K562 (cell line): Measurements from ENCODE around the gene C13orf42. TPM values are rescaled to one million over a fixed set of nuclear protein-coding genes. Genes with fewer than 3 reads are reported as not detected.

Experiments
- ATAC-seq: fragments of 200-7000 bp; cut with Tn5 transposase; 3 replicates; pipeline ENCODE4 v1.9.1; 2020; ENCODE audit warnings: moderate library complexity
- BruUV-seq: library from RNA; stranded (reverse); fragments of 400-500 nt; replicated peaks from 2 replicates; lab custom pipeline; 2021; lab: Mats Ljungman, UMichigan
- CTCF ChIA-PET: fragments of 300-600 bp; formaldehyde crosslinking; extraction: SDS; loops from one replicate; lab custom pipeline; 2021; ENCODE audit warnings: low intra/inter-chr PET ratio; lab: Yijun Ruan, JAX
- POLR2A ChIA-PET: fragments of 300-600, 350-650 bp; sonication (Branson Sonifier 250); formaldehyde crosslinking; extraction: SDS; loops from one replicate; lab custom pipeline; 2021; ENCODE audit warnings: antibody characterized with exemption, inconsistent platforms; lab: Yijun Ruan, JAX
- DNase-seq, 4 experiments: peaks; one replicate each; pipeline versions ENCODE4 v3.0.0 to v3.0.0-alpha.2; 2011 to 2018; ENCODE audit warnings: low spot score in 3 of 4, mixed read lengths in 3 of 4; ENCODE audit errors: extremely low read depth in 1 of 4
- FAIRE-seq: peaks from 2 replicates; lab custom pipeline; 2011; peaks lifted over from hg19 to GRCh38; lab: Jason Lieb, UNC
- H2AFZ ChIP-seq: 2 replicates; pipeline ENCODE4 v1.6.0; 2011; ENCODE audit warnings: low read depth, low read length, control low read depth, inconsistent platforms
- H3K27ac ChIP-seq: fragments of 200-600 bp; 3 replicates; pipeline ENCODE4 v1.8.0; 2011; ENCODE audit warnings: low read depth, mild to moderate bottlenecking, control low read depth, inconsistent platforms, low read length, moderate library complexity, mixed read lengths; ENCODE audit errors: extremely low read depth
- H3K27me3 ChIP-seq, 2 experiments: fragments of 300-600 bp in 1 of 2; 2 replicates in 1 of 2; 3 replicates in 1 of 2; pipeline versions ENCODE4 v1.6.0 to v1.8.0; 2011; ENCODE audit warnings: inconsistent platforms in 2 of 2, low read length in 2 of 2, mild to moderate bottlenecking in 1 of 2, mixed read lengths in 1 of 2, moderate library complexity in 1 of 2; ENCODE audit not compliant: control insufficient read depth in 2 of 2, insufficient read depth in 2 of 2
- H3K36me3 ChIP-seq: fragments of 300-600 bp; 3 replicates; pipeline ENCODE4 v1.8.0; 2011; ENCODE audit warnings: mild to moderate bottlenecking, low read length, inconsistent platforms; ENCODE audit not compliant: control insufficient read depth, insufficient read depth
- H3K4me1 ChIP-seq, 2 experiments: fragments of 200-600 bp in 1 of 2; replicated peaks in 1 of 2; 2 replicates in 1 of 2; 3 replicates in 1 of 2; pipeline versions ENCODE4 v1.5.1 to v1.8.0; 2011; ENCODE audit warnings: inconsistent platforms in 2 of 2, low read length in 2 of 2, mild to moderate bottlenecking in 1 of 2, mixed read lengths in 1 of 2, moderate library complexity in 1 of 2; ENCODE audit not compliant: control insufficient read depth in 2 of 2, insufficient read depth in 2 of 2
- H3K4me2 ChIP-seq: 2 replicates; pipeline ENCODE4 v1.6.1; 2011; ENCODE audit warnings: low read length, control low read depth, inconsistent platforms, mixed read lengths; ENCODE audit not compliant: insufficient read depth
- H3K4me3 ChIP-seq: fragments of 200-600 bp; sonication (generic), shearing (Covaris generic); 2 replicates; pipeline ENCODE4 v1.5.1; 2016; ENCODE audit warnings: control low read depth, inconsistent platforms
- H3K79me2 ChIP-seq: fragments of 200-600 bp; 3 replicates; pipeline ENCODE4 v1.8.0; 2011; ENCODE audit warnings: low read length, inconsistent platforms; ENCODE audit not compliant: control insufficient read depth, insufficient read depth
- H3K9ac ChIP-seq, 2 experiments: 2 replicates each; pipeline versions ENCODE4 v1.6.0 to v1.6.1; 2011; ENCODE audit warnings: low read depth in 2 of 2, low read length in 2 of 2, control low read depth in 1 of 2, inconsistent platforms in 1 of 2, mild to moderate bottlenecking in 1 of 2, mixed read lengths in 1 of 2; ENCODE audit not compliant: insufficient read depth in 1 of 2
- H3K9me1 ChIP-seq: one replicate; pipeline ENCODE4 v1.6.0; 2011; ENCODE audit warnings: inconsistent platforms, mild to moderate bottlenecking, low read length, moderate library complexity; ENCODE audit not compliant: control insufficient read depth, insufficient read depth
- H3K9me3 ChIP-seq: replicated peaks from 2 replicates; pipeline ENCODE4 v1.5.1; 2011; ENCODE audit warnings: low read depth, low read length, inconsistent platforms; ENCODE audit not compliant: control insufficient read depth, insufficient read depth
- H4K20me1 ChIP-seq: replicated peaks from 2 replicates; pipeline ENCODE4 v1.6.1; 2011; ENCODE audit warnings: low read length, inconsistent platforms, mixed read lengths; ENCODE audit not compliant: control insufficient read depth, insufficient read depth
- CTCF ChIP-seq, 3 experiments: IDR thresholded peaks in 2 of 3; conservative IDR thresholded peaks in 1 of 3; 2 replicates each; pipeline ENCODE4 v1.5.1; 2011 to 2012; ENCODE audit warnings: low read length in 3 of 3, mild to moderate bottlenecking in 3 of 3, control low read depth in 2 of 3, improper control_type of control experiment in 1 of 3, inconsistent platforms in 1 of 3, low read depth in 1 of 3, mixed read lengths in 1 of 3, moderate library complexity in 1 of 3; ENCODE audit not compliant: insufficient read depth in 2 of 3
- DEAF1 ChIP-seq: fragments of 450-650 bp; formaldehyde crosslinking; IDR thresholded peaks from 2 replicates; pipeline ENCODE4 v1.4.0; 2020; ENCODE audit warnings: mild to moderate bottlenecking, moderate library complexity
- RAD21 ChIP-seq, 2 experiments: fragments of 250-450 bp in 1 of 2; fragments of 450-650 bp in 1 of 2; sonication (Bioruptor Pico) in 1 of 2; formaldehyde crosslinking in 1 of 2; IDR thresholded peaks in 1 of 2; conservative IDR thresholded peaks in 1 of 2; 2 replicates each; pipeline versions ENCODE4 v1.4.0 to v1.8.0; 2020 to 2022; ENCODE audit warnings: mild to moderate bottlenecking in 2 of 2, moderate library complexity in 1 of 2
- SIN3B ChIP-seq: fragments of 450-650 bp; IDR thresholded peaks from 2 replicates; pipeline ENCODE4 v1.6.1; 2017; ENCODE audit warnings: low read depth, mild to moderate bottlenecking, moderate library complexity
- SMC3 ChIP-seq: conservative IDR thresholded peaks from 2 replicates; pipeline ENCODE4 v1.6.1; 2011; ENCODE audit warnings: low read depth, low read length, improper control_type of control experiment; ENCODE audit not compliant: insufficient read depth
- STAG1 ChIP-seq: sonication (generic); formaldehyde crosslinking; IDR thresholded peaks from 2 replicates; pipeline ENCODE4 v1.5.0; 2020; ENCODE audit warnings: missing genetic modification reagents, borderline replicate concordance
- ZBTB17 ChIP-seq: fragments of 450-650 bp; formaldehyde crosslinking; IDR thresholded peaks from 2 replicates; pipeline ENCODE4 v1.4.0; 2020; ENCODE audit warnings: mild to moderate bottlenecking
- ZNF133 ChIP-seq: fragments of 250-450 bp; sonication (Bioruptor Pico); IDR thresholded peaks from 2 replicates; pipeline ENCODE4 v1.4.0; 2020; ENCODE audit warnings: mild to moderate bottlenecking
- ZNF717 ChIP-seq: fragments of 250-450 bp; sonication (Bioruptor Pico); IDR thresholded peaks from 2 replicates; pipeline ENCODE4 v1.5.0; 2021
- WGBS: fragments of 100-300 bp; shearing (Covaris generic); methylation state at CpG from one replicate; pipeline ENCODE4 v1.1.6; 2016; ENCODE audit warnings: low coverage, mixed read lengths; ENCODE audit not compliant: insufficient coverage; ENCODE audit errors: missing lambda C conversion rate; 5-methylcytosine and 5-hydroxymethylcytosine counted together
- in situ Hi-C: fragments of 300-500 bp; cut with MboI; formaldehyde crosslinking; loops from 4 replicates; pipeline ENCODE4 v1.15.0; 2018; ENCODE audit warnings: inconsistent platforms, mixed read lengths
- intact Hi-C: fragments of 100-400 bp; cut with micrococcal nuclease; formaldehyde crosslinking; loops from 2 replicates; pipeline ENCODE4 v1.14.2; 2022
- polyA plus RNA-seq, 8 experiments: library from polyadenylated mRNA; depleted of rRNA in 4 of 8; stranded (reverse) in 5 of 8; unstranded in 3 of 8; fragments of >200 nt; fragmentation: Nextera tagmentation in 2 of 8; fragmentation: Illumina TruSeq in 1 of 8; extraction: Ambion mirVana in 2 of 8; extraction: Trizol in 1 of 8; gene quantifications; 2 replicates each; pipeline versions ENCODE4 v1.2.1 to v1.2.3, GENCODE V29; 2011 to 2014; ENCODE audit warnings: inconsistent platforms in 1 of 8, missing spikeins in 1 of 8
- total RNA-seq, 7 experiments: library from RNA; depleted of rRNA in 6 of 7; stranded (reverse); fragments of >200 nt in 6 of 7; fragmentation: Illumina TruSeq in 2 of 7; extraction: Trizol in 2 of 7; gene quantifications; 2 replicates each; pipeline versions ENCODE4 v1.2.1 to v1.2.3, GENCODE V29; 2011 to 2021; ENCODE audit warnings: low replicate concordance in 1 of 7

Gene C13orf42
- total and polyA plus RNA-seq, 9 of the 15 experiments (the other 6 are each of a cell fraction or from before 2014, with no cell fraction given): 0.18 TPM; not detected in 8

GRCh38 chr13:51125495-51126226 lies 14.6 kb upstream of the C13orf42 start:
- H3K9me3 ChIP-seq: no peaks in the 10 kb centered on the region
- no peaks in the 10 kb centered on the region for H3K9me1 ChIP-seq
- ATAC-seq (peak; percentile 91), DNase-seq (peak; percentile 23 to 55 (median 34)), FAIRE-seq (peak; percentile 74)
- H3K27me3 ChIP-seq: no peaks in the 10 kb centered on the region
- 1% methylated on average over 7 of the region's 7 CpGs for WGBS
- CTCF ChIA-PET: interaction anchor here (0.5 to 2.5 kb wide), 3 partner anchors 23 to 1325 kb away, joined by 3 to 10 read pairs (median 9); no protein-coding TSS in a partner anchor
- intact Hi-C loops (loop anchor here (1.0 kb wide), 1 partner anchor 161 kb away; no protein-coding TSS in a partner anchor), in situ Hi-C loops (loop anchor here (10.0 to 25.0 kb wide), 2 partner anchors 669 to 1012 kb away; partner anchors contain the start of gene NEK5)
- no peak overlapping the region for H3K4me2 ChIP-seq
- H3K79me2 ChIP-seq: no peaks in the 10 kb centered on the region
- no peaks in the 10 kb centered on the region for H3K36me3 ChIP-seq
- no peak overlapping the region for H3K4me3 ChIP-seq
- no peak overlapping the region for H3K9ac ChIP-seq
- POLR2A ChIA-PET: interaction anchor here (0.7 to 1.2 kb wide), 2 partner anchors 162 to 714 kb away, joined by 3 read pairs; no protein-coding TSS in a partner anchor
- H3K27ac ChIP-seq: no peak overlapping the region
- BruUV-seq: no TSS peak
- H3K4me1 ChIP-seq: no peaks in the 10 kb centered on the region
- H4K20me1 ChIP-seq: no peaks in the 10 kb centered on the region
- H2AFZ ChIP-seq: no peak overlapping the region
- TF ChIP-seq STAG1 (CRISPR knock-in tag) (peak; percentile 78; the same call in 1 of the 2 replicates), SMC3 (peak; percentile 71), ZNF717 (CRISPR knock-in tag) (no peak), DEAF1 (CRISPR knock-in tag) (0 out of 2 replicates have a peak, but pooled peaks have one; percentile 21), CTCF (IDR thresholded peaks at IDR 0.05 in 2 of 3, conservative IDR thresholded peaks at IDR 0.05 in 1 of 3; ENCODE audit: insufficient read depth in 2 of 3, low read depth in 1 of 3, low read length in 3 of 3) (peak; percentile 70 to 73 (median 71)), SIN3B (no peak), ZBTB17 (CRISPR knock-in tag) (no peak), ZNF133 (CRISPR knock-in tag) (no peak), RAD21 (CRISPR knock-in tag; conservative IDR thresholded peaks at IDR 0.05 in 1 of 2, IDR thresholded peaks at IDR 0.05 in 1 of 2) (peak; percentile 67 to 81)
